Thyroid gland (tissue), 4 donors: ENCODE results near the gene SCLY. TPM values are rescaled to one million over a fixed set of nuclear protein-coding genes. Genes with fewer than 3 reads are reported as not detected.

ENCODE experiments used
- DNase-seq, 2 donors: peaks; one replicate each; pipeline ENCODE4 v3.0.0-alpha.2; 2019
- H3K27ac ChIP-seq, 3 donors: fragments of 200-600 bp; sonication (generic); 1 replicate in 2 of 3; 2 replicates in 1 of 3; pipeline ENCODE4 v1.5.1; 2016 to 2019; ENCODE audit warnings: mild to moderate bottlenecking in 1 of 3, moderate library complexity in 1 of 3
- H3K27me3 ChIP-seq: fragments of 200-600 bp; sonication (generic); one replicate; pipeline ENCODE4 v1.5.1; 2019
- H3K36me3 ChIP-seq, 2 donors: fragments of 200-600 bp; sonication (generic); one replicate each; pipeline ENCODE4 v1.5.1; 2016 to 2019
- H3K4me1 ChIP-seq, 2 donors: fragments of 200-600 bp; sonication (generic); one replicate each; pipeline ENCODE4 v1.5.1; 2017 to 2019
- H3K4me3 ChIP-seq, 3 donors: fragments of 200-600 bp; sonication (generic); replicated peaks in 1 of 3; 1 replicate in 2 of 3; 2 replicates in 1 of 3; pipeline ENCODE4 v1.5.1; 2016; ENCODE audit warnings: mild to moderate bottlenecking in 1 of 3
- H3K9me3 ChIP-seq: fragments of 200-600 bp; sonication (generic); one replicate; pipeline ENCODE4 v1.5.1; 2017
- CTCF ChIP-seq, 6 experiments: fragments of 200-600 bp in 3 of 6; fragments of 450-650 bp in 3 of 6; sonication (generic) in 3 of 6; IDR thresholded peaks; one replicate each; pipeline ENCODE4 v1.5.1; 2016 to 2019; ENCODE audit warnings: antibody characterized with exemption in 6 of 6, mild to moderate bottlenecking in 2 of 6, inconsistent platforms in 1 of 6, moderate library complexity in 1 of 6
- POLR2A ChIP-seq, 2 donors: fragments of 450-650 bp; IDR thresholded peaks; one replicate each; pipeline ENCODE4 v1.6.1; 2017; ENCODE audit warnings: antibody characterized with exemption in 2 of 2, mild to moderate bottlenecking in 2 of 2, moderate library complexity in 1 of 2
- WGBS, 2 donors: methylation state at CpG; one replicate each; pipeline ENCODE4 v1.1.5; 2017; 5-methylcytosine and 5-hydroxymethylcytosine counted together
- intact Hi-C: fragments of 100-400 bp; cut with DNase I; formaldehyde crosslinking; loops from one replicate; pipeline ENCODE4 v1.15.1; 2023
- total RNA-seq, 4 donors: library from RNA; depleted of rRNA; stranded (reverse); fragments of >200 nt; gene quantifications; one replicate each; pipeline ENCODE4 v1.2.3, GENCODE V29; 2016

SCLY gene
- total RNA-seq, 4 donors from 2014 or later: 21.8 to 48.2 (median 31.0) TPM

DNA sequence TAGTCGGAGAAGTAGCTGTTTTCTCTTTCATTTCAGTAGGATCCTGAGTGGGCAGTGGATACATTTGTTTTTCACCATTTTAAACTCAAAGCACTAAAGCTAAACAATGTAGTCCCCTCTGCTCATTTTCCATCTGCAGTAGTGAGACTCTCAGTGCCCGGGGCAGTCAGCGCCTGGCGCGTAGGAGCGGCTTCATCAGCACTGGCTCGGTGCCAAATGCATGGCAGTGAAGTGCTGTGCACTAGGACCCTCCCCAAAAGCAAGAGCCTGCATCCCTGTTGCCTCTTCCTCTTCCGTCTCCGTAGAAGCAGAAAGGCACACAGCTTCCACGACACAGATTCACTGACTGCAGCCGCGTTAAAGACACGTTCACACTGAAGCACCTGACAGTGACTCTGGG, 20.3 kb downstream of the SCLY start:
- 93 to 95% methylated on average over 13 of the region's 13 CpGs for WGBS, 2 donors
- Histone ChIP-seq H3K4me3 (no peak overlapping the region), H3K9me3 (no peaks in the 10 kb centered on the region), H3K4me1 (no peaks in the 10 kb centered on the region), H3K36me3 (peaks cover 9 to 18% of the 10 kb centered on the region in 2 donors), H3K27ac (no peak overlapping the region), H3K27me3 (no peaks in the 10 kb centered on the region)
- DNase-seq: no peak
- TF ChIP-seq POLR2A (IDR thresholded peaks at IDR 0.05) (no peak), CTCF (IDR thresholded peaks at IDR 0.05) (no peak)
- intact Hi-C loops: no loop called here

DNA sequence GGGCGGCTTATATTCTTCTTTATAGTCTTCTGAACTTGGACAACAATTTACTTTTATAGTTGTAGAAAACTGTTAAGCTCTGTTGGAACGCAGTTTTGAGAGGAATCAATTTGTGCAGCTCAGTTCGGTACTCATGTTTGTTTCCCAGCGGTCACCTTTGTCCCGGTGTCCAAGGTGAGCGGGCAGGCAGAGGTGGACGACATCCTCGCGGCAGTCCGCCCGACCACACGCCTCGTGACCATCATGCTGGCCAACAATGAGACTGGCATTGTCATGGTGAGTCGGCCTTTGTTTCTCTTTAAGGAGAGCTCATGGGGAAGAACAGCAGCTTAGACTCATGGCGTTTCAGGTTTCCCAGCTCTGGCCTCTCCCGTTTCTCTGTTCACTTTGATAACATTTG, 20.8 kb downstream of the SCLY start:
- WGBS, 2 donors: 96 to 98% methylated on average over 16 of the region's 16 CpGs

DNA sequence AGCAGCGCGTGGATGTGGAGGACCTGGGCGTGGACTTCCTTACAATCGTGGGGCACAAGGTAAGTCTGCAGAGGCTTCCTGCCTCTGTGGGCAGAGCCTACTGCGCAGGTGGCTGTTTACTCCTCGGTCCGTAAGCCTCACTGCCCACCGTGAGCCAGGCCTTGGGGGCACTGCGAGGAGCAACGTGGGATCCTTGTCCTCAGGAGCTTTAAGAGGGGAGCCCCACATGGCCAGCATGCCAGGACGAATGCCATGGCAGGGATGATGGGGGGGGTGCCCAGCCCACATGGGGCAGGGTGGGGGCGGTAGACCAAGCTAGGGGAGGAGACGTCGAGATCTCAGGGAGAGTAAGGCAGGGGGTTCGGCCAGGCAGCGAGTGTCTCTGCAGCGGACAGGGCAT, 21.4 kb downstream of the SCLY start:
- no peak overlapping the region for H3K4me3 ChIP-seq
- peaks cover 9 to 18% of the 10 kb centered on the region in 2 donors for H3K36me3 ChIP-seq
- intact Hi-C loops: no loop called here
- WGBS, 2 donors: 96 to 97% methylated on average over 10 to 16 of the region's 17 CpGs
- DNase-seq: no peak
- no peaks in the 10 kb centered on the region for H3K27me3 ChIP-seq
- no peak overlapping the region for H3K27ac ChIP-seq
- no peaks in the 10 kb centered on the region for H3K4me1 ChIP-seq
- H3K9me3 ChIP-seq: no peaks in the 10 kb centered on the region
- TF ChIP-seq CTCF (IDR thresholded peaks at IDR 0.05): no peak
- TF ChIP-seq POLR2A (IDR thresholded peaks at IDR 0.05): no peak

More for the DNA sequence above, 20.8 kb downstream of the SCLY start:
- Histone ChIP-seq H3K4me3 (no peak overlapping the region), H3K9me3 (no peaks in the 10 kb centered on the region), H3K27ac (no peak overlapping the region), H3K27me3 (no peaks in the 10 kb centered on the region), H3K4me1 (no peaks in the 10 kb centered on the region), H3K36me3 (peaks cover 9 to 18% of the 10 kb centered on the region in 2 donors)
- no peak for DNase-seq
- intact Hi-C loops: no loop called here
- TF ChIP-seq CTCF (IDR thresholded peaks at IDR 0.05) (no peak), POLR2A (IDR thresholded peaks at IDR 0.05) (no peak)

- H3K4me3 ChIP-seq: no peak overlapping the region
- intact Hi-C loops: no loop called here
- WGBS, 2 donors: 84 to 96% methylated on average over 7 of the region's 7 CpGs
- no peak overlapping the region for H3K27ac ChIP-seq
- peaks cover 9 to 18% of the 10 kb centered on the region in 2 donors for H3K36me3 ChIP-seq
- H3K27me3 ChIP-seq: no peaks in the 10 kb centered on the region
- DNase-seq: no peak
- no peaks in the 10 kb centered on the region for H3K4me1 ChIP-seq
- no peak for TF ChIP-seq POLR2A (IDR thresholded peaks at IDR 0.05)
- H3K9me3 ChIP-seq: no peaks in the 10 kb centered on the region
Measured at GRCh38 chr2:238082827-238083226, 22.0 kb downstream of the SCLY start.

DNA sequence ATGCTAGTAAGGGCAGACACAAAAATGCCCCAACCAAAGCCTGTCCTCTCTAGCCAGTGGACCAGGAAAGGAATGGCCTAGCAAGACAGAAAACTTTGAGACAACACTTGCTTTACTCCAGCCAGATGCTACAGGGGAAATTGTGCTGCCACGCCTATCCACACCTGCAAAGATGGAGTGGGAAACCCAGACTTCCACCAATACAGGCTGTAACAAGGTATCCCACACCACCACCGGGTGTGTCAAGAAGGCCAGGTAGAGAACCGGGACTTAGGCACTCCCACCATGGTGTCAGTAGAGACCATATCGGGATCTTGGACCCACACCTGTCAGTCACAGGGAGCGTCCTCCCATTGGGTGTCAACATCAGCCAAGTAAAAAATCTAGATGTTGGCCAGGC, 23.1 kb downstream of the SCLY start:
- H3K36me3 ChIP-seq: peaks cover 9 to 18% of the 10 kb centered on the region in 2 donors
- no peak for TF ChIP-seq CTCF (IDR thresholded peaks at IDR 0.05)
- TF ChIP-seq POLR2A (IDR thresholded peaks at IDR 0.05): no peak
- H3K4me3 ChIP-seq: no peak overlapping the region
- H3K27ac ChIP-seq: no peak overlapping the region
- 80 to 100% methylated on average over 5 of the region's 5 CpGs for WGBS, 2 donors
- DNase-seq: no peak
- H3K9me3 ChIP-seq: no peaks in the 10 kb centered on the region
- intact Hi-C loops: no loop called here
- H3K4me1 ChIP-seq: no peaks in the 10 kb centered on the region
- H3K27me3 ChIP-seq: no peaks in the 10 kb centered on the region

DNA sequence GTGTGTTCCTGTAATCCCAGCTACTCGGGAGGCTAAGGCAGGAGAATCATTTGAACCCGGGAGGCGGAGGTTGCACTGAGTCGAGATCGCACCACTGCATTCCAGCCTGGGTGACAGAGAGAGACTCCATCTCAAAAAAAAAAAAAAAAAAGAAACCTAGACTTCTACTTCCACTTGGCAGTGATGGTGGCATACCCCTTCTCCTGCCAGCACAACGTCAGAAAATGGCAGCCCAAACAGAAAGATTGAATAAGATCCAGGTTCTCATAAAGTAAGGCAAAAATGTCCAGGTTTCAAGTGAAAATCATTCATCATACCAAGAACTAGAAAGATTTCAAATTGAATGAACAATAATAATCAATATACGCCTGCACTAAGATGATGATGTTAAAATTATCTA, 24.0 kb downstream of the SCLY start:
- Histone ChIP-seq H3K36me3 (peaks cover 9 to 18% of the 10 kb centered on the region in 2 donors), H3K27ac (no peak overlapping the region), H3K4me3 (no peak overlapping the region), H3K4me1 (no peaks in the 10 kb centered on the region), H3K27me3 (no peaks in the 10 kb centered on the region), H3K9me3 (no peaks in the 10 kb centered on the region)
- intact Hi-C loops: no loop called here
- TF ChIP-seq POLR2A (IDR thresholded peaks at IDR 0.05) (no peak), CTCF (IDR thresholded peaks at IDR 0.05) (no peak)
- WGBS, 2 donors: 90 to 93% methylated on average over 7 of the region's 7 CpGs
- DNase-seq: no peak
